HAP-1 (cell line): ENCODE results near the gene EXD3.

Source experiments
- DNase-seq, 2 experiments: peaks; one replicate each; pipeline ENCODE4 v3.0.0-alpha.2; 2016 to 2020; ENCODE audit warnings: low spot score in 2 of 2
- H3K27me3 ChIP-seq: fragments of 250-450 bp; sonication (Bioruptor Pico); 2 replicates; pipeline ENCODE4 v1.5.1; 2020; ENCODE audit warnings: low read depth, mild to moderate bottlenecking, moderate library complexity
- H3K36me3 ChIP-seq: fragments of 250-450 bp; sonication (Bioruptor Pico); replicated peaks from 2 replicates; pipeline ENCODE4 v1.5.1; 2020; ENCODE audit warnings: mild to moderate bottlenecking
- H3K4me1 ChIP-seq: fragments of 250-450 bp; sonication (Bioruptor Pico); 2 replicates; pipeline ENCODE4 v1.5.1; 2020; ENCODE audit warnings: mild to moderate bottlenecking
- H3K4me3 ChIP-seq: fragments of 250-450 bp; sonication (Bioruptor Pico); 2 replicates; pipeline ENCODE4 v1.5.1; 2020; ENCODE audit warnings: mild to moderate bottlenecking, moderate library complexity
- H3K9me3 ChIP-seq: fragments of 250-450 bp; sonication (Bioruptor Pico); 2 replicates; pipeline ENCODE4 v1.5.1; 2020; ENCODE audit warnings: mild to moderate bottlenecking, moderate library complexity
- in situ Hi-C: fragments of 300-500 bp; cut with MboI; formaldehyde crosslinking; loops from 3 replicates; pipeline ENCODE4 v1.14.3; 2020; ENCODE audit warnings: low sequenced_read_pairs, inconsistent platforms, mixed read lengths

EXD3 gene

GRCh38 chr9:137397675-137398423 is 25.1 kb downstream of the EXD3 start:
- Histone ChIP-seq H3K4me1 (no peaks in the 10 kb centered on the region), H3K27me3 (no peaks in the 10 kb centered on the region), H3K36me3 (no peaks in the 10 kb centered on the region), H3K4me3 (no peak overlapping the region), H3K9me3 (no peaks in the 10 kb centered on the region)
- in situ Hi-C loops: no loop called here
- DNase-seq: no peak

GRCh38 chr9:137396634-137397367 is 26.2 kb downstream of the EXD3 start:
- Histone ChIP-seq H3K9me3 (no peaks in the 10 kb centered on the region), H3K4me1 (no peaks in the 10 kb centered on the region), H3K27me3 (no peaks in the 10 kb centered on the region), H3K4me3 (no peak overlapping the region), H3K36me3 (no peaks in the 10 kb centered on the region)
- in situ Hi-C loops: no loop called here
- DNase-seq: no peak

GRCh38 chr9:137396227-137396626 is 26.7 kb downstream of the EXD3 start:
- H3K27me3 ChIP-seq: no peaks in the 10 kb centered on the region
- no peaks in the 10 kb centered on the region for H3K36me3 ChIP-seq
- H3K4me1 ChIP-seq: no peaks in the 10 kb centered on the region
- no peak for DNase-seq
- in situ Hi-C loops: no loop called here
- no peak overlapping the region for H3K4me3 ChIP-seq
- H3K9me3 ChIP-seq: no peaks in the 10 kb centered on the region

- no peaks in the 10 kb centered on the region for H3K4me1 ChIP-seq
- H3K27me3 ChIP-seq: no peaks in the 10 kb centered on the region
- no peaks in the 10 kb centered on the region for H3K36me3 ChIP-seq
- no peak overlapping the region for H3K4me3 ChIP-seq
- no peak for DNase-seq
- in situ Hi-C loops: no loop called here
- H3K9me3 ChIP-seq: no peaks in the 10 kb centered on the region
These were observed 27.3 kb downstream of the EXD3 start for GRCh38 chr9:137395666-137396010.

- in situ Hi-C loops: no loop called here
- DNase-seq: no peak
- Histone ChIP-seq H3K9me3 (no peaks in the 10 kb centered on the region), H3K27me3 (no peaks in the 10 kb centered on the region), H3K4me3 (no peak overlapping the region), H3K4me1 (no peaks in the 10 kb centered on the region), H3K36me3 (no peaks in the 10 kb centered on the region)
These were observed 27.9 kb downstream of the EXD3 start for GRCh38 chr9:137394866-137395665.

- Histone ChIP-seq H3K4me1 (no peaks in the 10 kb centered on the region), H3K9me3 (no peaks in the 10 kb centered on the region), H3K27me3 (no peaks in the 10 kb centered on the region), H3K36me3 (no peaks in the 10 kb centered on the region), H3K4me3 (no peak overlapping the region)
- in situ Hi-C loops: no loop called here
- DNase-seq: no peak
These were observed 29.5 kb downstream of the EXD3 start for GRCh38 chr9:137393176-137394150.

- in situ Hi-C loops: no loop called here
- no peaks in the 10 kb centered on the region for H3K36me3 ChIP-seq
- DNase-seq: no peak
- H3K9me3 ChIP-seq: no peaks in the 10 kb centered on the region
- H3K27me3 ChIP-seq: no peaks in the 10 kb centered on the region
- H3K4me3 ChIP-seq: no peak overlapping the region
- no peaks in the 10 kb centered on the region for H3K4me1 ChIP-seq
These were observed 30.5 kb downstream of the EXD3 start for GRCh38 chr9:137392232-137393007.

GRCh38 chr9:137391411-137391754 is 31.6 kb downstream of the EXD3 start:
- no peaks in the 10 kb centered on the region for H3K36me3 ChIP-seq
- in situ Hi-C loops: no loop called here
- no peak overlapping the region for H3K4me3 ChIP-seq
- no peak for DNase-seq
- no peaks in the 10 kb centered on the region for H3K4me1 ChIP-seq
- no peaks in the 10 kb centered on the region for H3K27me3 ChIP-seq
- no peaks in the 10 kb centered on the region for H3K9me3 ChIP-seq

GRCh38 chr9:137390553-137391410 is 32.2 kb downstream of the EXD3 start:
- Histone ChIP-seq H3K4me3 (no peak overlapping the region), H3K27me3 (no peaks in the 10 kb centered on the region), H3K4me1 (no peaks in the 10 kb centered on the region), H3K36me3 (no peaks in the 10 kb centered on the region), H3K9me3 (no peaks in the 10 kb centered on the region)
- in situ Hi-C loops: no loop called here
- no peak for DNase-seq

- Histone ChIP-seq H3K4me3 (no peak overlapping the region), H3K4me1 (no peaks in the 10 kb centered on the region), H3K36me3 (no peaks in the 10 kb centered on the region), H3K9me3 (no peaks in the 10 kb centered on the region), H3K27me3 (no peaks in the 10 kb centered on the region)
- DNase-seq: no peak
- in situ Hi-C loops: no loop called here
These were observed 33.6 kb downstream of the EXD3 start for GRCh38 chr9:137389428-137389746.

GRCh38 chr9:137388589-137389427 is 34.2 kb downstream of the EXD3 start:
- H3K4me1 ChIP-seq: no peaks in the 10 kb centered on the region
- H3K4me3 ChIP-seq: no peak overlapping the region
- H3K27me3 ChIP-seq: no peaks in the 10 kb centered on the region
- in situ Hi-C loops: no loop called here
- DNase-seq: no peak
- H3K9me3 ChIP-seq: no peaks in the 10 kb centered on the region
- H3K36me3 ChIP-seq: no peaks in the 10 kb centered on the region
